AG04450 (cell line): ENCODE results near the gene DDX11. TPM values are rescaled to one million over a fixed set of nuclear protein-coding genes. Genes with fewer than 3 reads are reported as not detected.

Experiments used
- CTCF ChIA-PET: fragments of 300-600, 350-600 bp; formaldehyde crosslinking; extraction: SDS; loops from one replicate; lab custom pipeline; 2022; ENCODE audit warnings: antibody characterized with exemption, inconsistent platforms; lab: Charles Lee
- POLR2A ChIA-PET: fragments of 350-600 bp; formaldehyde crosslinking; extraction: SDS; loops from one replicate; lab custom pipeline; 2021; ENCODE audit warnings: antibody characterized with exemption, inconsistent platforms; lab: Yijun Ruan, JAX
- DNase-seq: peaks from one replicate; pipeline ENCODE4 v3.0.0-alpha.2; 2011; ENCODE audit warnings: low read depth, low spot score
- H3K27ac ChIP-seq: one replicate; pipeline ENCODE4 v1.5.1; 2012; ENCODE audit warnings: low read depth, low read length, control low read depth
- H3K27me3 ChIP-seq: one replicate; pipeline ENCODE4 v1.6.0; 2012; ENCODE audit warnings: low read length; ENCODE audit not compliant: control insufficient read depth, insufficient read depth
- H3K4me3 ChIP-seq: 2 replicates; pipeline ENCODE4 v1.5.1; 2011; ENCODE audit warnings: mild to moderate bottlenecking, low read depth, low read length, control low read depth
- H3K9me3 ChIP-seq: 2 replicates; pipeline ENCODE4 v1.5.1; 2012; ENCODE audit warnings: low read length; ENCODE audit not compliant: control insufficient read depth, insufficient read depth
- CTCF ChIP-seq: IDR thresholded peaks from 2 replicates; pipeline ENCODE4 v1.5.1; 2011; ENCODE audit warnings: low read depth, low read length, control low read depth, inconsistent platforms
- polyA plus RNA-seq: library from polyadenylated mRNA; depleted of rRNA; stranded (reverse); fragments of >200 nt; gene quantifications from 2 replicates; pipeline ENCODE4 v1.2.3, GENCODE V29; 2011

DDX11 gene
- polyA plus RNA-seq, 1 experiment: 5.8 TPM

- Histone ChIP-seq H3K4me3 (no peak overlapping the region), H3K9me3 (no peaks in the 10 kb centered on the region), H3K27ac (no peak overlapping the region), H3K27me3 (peaks cover 18% of the 10 kb centered on the region)
- ChIA-PET CTCF (no interaction called here), POLR2A (no interaction called here)
- no peak for DNase-seq
- no peak for TF ChIP-seq CTCF
Measured at GRCh38 chr12:31033146-31033545, 40.5 kb upstream of the DDX11 start.

GRCh38 chr12:31033681-31034080, 40.0 kb upstream of the DDX11 start:
- Histone ChIP-seq H3K4me3 (no peak overlapping the region), H3K27me3 (peaks cover 18% of the 10 kb centered on the region), H3K27ac (no peak overlapping the region), H3K9me3 (no peaks in the 10 kb centered on the region)
- ChIA-PET CTCF (no interaction called here), POLR2A (no interaction called here)
- no peak for TF ChIP-seq CTCF
- no peak for DNase-seq

- ChIA-PET POLR2A (no interaction called here), CTCF (interaction anchor here (1.5 kb wide), 1 partner anchor 187 kb away, joined by 3 read pairs; no protein-coding TSS in a partner anchor)
- Histone ChIP-seq H3K4me3 (no peak overlapping the region), H3K9me3 (no peaks in the 10 kb centered on the region), H3K27ac (no peak overlapping the region), H3K27me3 (peaks cover 18% of the 10 kb centered on the region)
- no peak for TF ChIP-seq CTCF
- DNase-seq: no peak
Measured at GRCh38 chr12:31034372-31034771, 39.3 kb upstream of the DDX11 start.

- ChIA-PET POLR2A (no interaction called here), CTCF (interaction anchor here (1.3 to 1.5 kb wide), 2 partner anchors 14 to 188 kb away, joined by 3 read pairs; no protein-coding TSS in a partner anchor)
- no peaks in the 10 kb centered on the region for H3K9me3 ChIP-seq
- no peak overlapping the region for H3K4me3 ChIP-seq
- H3K27me3 ChIP-seq: peaks cover 14% of the 10 kb centered on the region
- DNase-seq: no peak
- no peak overlapping the region for H3K27ac ChIP-seq
- TF ChIP-seq CTCF: no peak
Measured at GRCh38 chr12:31035226-31035625, 38.4 kb upstream of the DDX11 start.

GRCh38 chr12:31035967-31036665, 37.5 kb upstream of the DDX11 start:
- Histone ChIP-seq H3K4me3 (no peak overlapping the region), H3K9me3 (no peaks in the 10 kb centered on the region), H3K27ac (no peak overlapping the region), H3K27me3 (peaks cover 11% of the 10 kb centered on the region)
- ChIA-PET POLR2A (no interaction called here), CTCF (interaction anchor here (1.3 kb wide), 1 partner anchor 14 kb away, joined by 3 read pairs; no protein-coding TSS in a partner anchor)
- TF ChIP-seq CTCF: no peak
- DNase-seq: no peak
